ENCODE measurements around the gene HOXC11.

Gene HOXC11

GRCh38 chr12:54025499-54026405 lies 52.8 kb downstream of the HOXC11 start:
- DNase-seq = no peak

- no peak for DNase-seq
Observed at GRCh38 chr12:54026640-54027441, 53.9 kb downstream of the HOXC11 start.

Data from activated effector memory CD4-positive, alpha-beta T cell treated with anti-CD3 and anti-CD28 coated beads, Interleukin-2, amount 50 U/mL, for 16 hours (primary cell).